ENCODE measurements around the gene CYTIP.

CYTIP gene

DNA sequence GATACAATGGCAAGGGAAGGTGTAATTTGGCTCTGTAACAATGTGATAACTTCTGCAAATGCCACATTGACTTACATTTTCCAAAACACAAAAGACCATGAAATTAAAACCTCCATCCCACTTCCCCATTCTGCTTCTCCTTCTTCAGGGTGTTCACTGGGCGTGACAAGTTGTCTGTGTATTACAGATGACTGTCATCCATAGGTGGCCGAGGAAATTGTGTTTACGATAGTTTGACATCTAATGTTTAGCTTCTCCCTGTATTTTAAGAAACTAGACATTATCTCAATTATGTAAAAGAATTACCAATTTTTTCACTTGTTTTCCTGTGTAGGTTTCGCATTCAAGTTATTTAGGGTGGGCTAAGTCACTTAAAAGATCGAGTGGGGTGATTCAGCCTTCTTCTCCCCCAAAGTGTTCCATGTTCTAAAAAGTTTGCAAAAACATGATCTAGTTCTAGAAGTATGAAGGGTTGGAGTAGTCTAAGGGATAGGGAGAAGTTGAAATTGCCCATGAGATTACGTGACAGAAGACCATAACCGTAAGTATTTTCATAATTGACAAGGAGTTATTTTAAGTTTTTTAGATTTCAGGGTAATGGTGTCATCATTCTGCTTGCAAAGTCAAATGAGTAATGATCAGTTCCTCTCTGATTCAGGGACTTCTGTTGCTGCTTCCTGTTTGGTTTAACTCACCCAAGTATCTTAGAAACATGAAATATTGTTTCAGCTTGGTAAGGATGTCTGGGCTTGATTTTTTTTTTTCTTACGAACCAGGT is 25.2 kb upstream of the CYTIP start:
- Histone ChIP-seq H3K4me2 (ENCODE audit: low read length) (peak overlapping the region; percentile 70), H2AFZ (ENCODE audit: low read length) (no peak overlapping the region), H3K4me3 (ENCODE audit: low read depth, low read length, poor library complexity, severe bottlenecking) (peak overlapping the region; percentile 44), H3K27ac (ENCODE audit: low read depth, low read length, poor library complexity, severe bottlenecking) (peak overlapping the region; percentile 96), H3K9me2 (ENCODE audit: low read depth, low read length) (no peaks in the 10 kb centered on the region), H3K36me3 (ENCODE audit: insufficient read depth, low read length) (no peaks in the 10 kb centered on the region), H3K79me2 (ENCODE audit: insufficient read depth, low read length) (no peaks in the 10 kb centered on the region), H3K27me3 (ENCODE audit: insufficient read depth, low read length) (no peaks in the 10 kb centered on the region), H3K9me3 (ENCODE audit: low read length) (no peaks in the 10 kb centered on the region), H4K20me1 (ENCODE audit: insufficient read depth, low read length) (no peaks in the 10 kb centered on the region), H3F3A (ENCODE audit: insufficient read depth, low read length) (no peaks in the 10 kb centered on the region), H3K9ac (ENCODE audit: low read length) (peak overlapping the region; percentile 49), H3K4me1 (ENCODE audit: insufficient read depth, low read length, severe bottlenecking) (peaks cover 80% of the 10 kb centered on the region)
- TF ChIP-seq, protein P1, sequence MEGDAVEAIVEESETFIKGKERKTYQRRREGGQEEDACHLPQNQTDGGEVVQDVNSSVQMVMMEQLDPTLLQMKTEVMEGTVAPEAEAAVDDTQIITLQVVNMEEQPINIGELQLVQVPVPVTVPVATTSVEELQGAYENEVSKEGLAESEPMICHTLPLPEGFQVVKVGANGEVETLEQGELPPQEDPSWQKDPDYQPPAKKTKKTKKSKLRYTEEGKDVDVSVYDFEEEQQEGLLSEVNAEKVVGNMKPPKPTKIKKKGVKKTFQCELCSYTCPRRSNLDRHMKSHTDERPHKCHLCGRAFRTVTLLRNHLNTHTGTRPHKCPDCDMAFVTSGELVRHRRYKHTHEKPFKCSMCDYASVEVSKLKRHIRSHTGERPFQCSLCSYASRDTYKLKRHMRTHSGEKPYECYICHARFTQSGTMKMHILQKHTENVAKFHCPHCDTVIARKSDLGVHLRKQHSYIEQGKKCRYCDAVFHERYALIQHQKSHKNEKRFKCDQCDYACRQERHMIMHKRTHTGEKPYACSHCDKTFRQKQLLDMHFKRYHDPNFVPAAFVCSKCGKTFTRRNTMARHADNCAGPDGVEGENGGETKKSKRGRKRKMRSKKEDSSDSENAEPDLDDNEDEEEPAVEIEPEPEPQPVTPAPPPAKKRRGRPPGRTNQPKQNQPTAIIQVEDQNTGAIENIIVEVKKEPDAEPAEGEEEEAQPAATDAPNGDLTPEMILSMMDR (IDR thresholded peaks at IDR 0.05; ENCODE audit: low read length), result no peak
- TF ChIP-seq EZH2 (IDR thresholded peaks at IDR 0.05; ENCODE audit: borderline replicate concordance, low read length), result no peak

DNA sequence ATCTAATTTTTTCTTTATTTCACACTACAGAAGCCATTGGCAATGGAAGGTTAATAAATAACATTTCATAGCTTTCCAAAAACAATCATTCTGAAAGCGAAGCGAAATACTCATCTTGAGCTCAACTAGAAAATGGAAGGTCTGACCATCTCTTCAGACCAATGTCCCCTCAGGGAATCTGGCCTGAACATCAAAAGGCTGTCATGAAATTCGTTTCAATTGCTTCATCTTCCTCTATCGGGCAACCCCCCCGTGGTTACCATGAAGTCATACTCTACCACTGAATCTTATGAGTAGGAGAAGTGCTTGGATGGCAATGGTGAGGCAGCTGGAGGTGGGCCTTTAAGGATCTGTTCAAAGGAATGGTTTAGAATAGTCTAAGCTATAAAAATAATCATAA is 22.9 kb upstream of the CYTIP start:
- Histone ChIP-seq H3K4me1 (ENCODE audit: insufficient read depth, low read length, severe bottlenecking) (peaks cover 60% of the 10 kb centered on the region), H3K9me3 (ENCODE audit: low read length) (no peaks in the 10 kb centered on the region), H3K4me2 (ENCODE audit: low read length) (no peak overlapping the region), H3K27ac (ENCODE audit: low read depth, low read length, poor library complexity, severe bottlenecking) (peak overlapping the region; percentile 96), H3K27me3 (ENCODE audit: insufficient read depth, low read length) (no peaks in the 10 kb centered on the region), H2AFZ (ENCODE audit: low read length) (no peak overlapping the region), H3K9ac (ENCODE audit: low read length) (no peak overlapping the region), H3F3A (ENCODE audit: insufficient read depth, low read length) (no peaks in the 10 kb centered on the region), H3K9me2 (ENCODE audit: low read depth, low read length) (no peaks in the 10 kb centered on the region), H4K20me1 (ENCODE audit: insufficient read depth, low read length) (no peaks in the 10 kb centered on the region), H3K4me3 (ENCODE audit: low read depth, low read length, poor library complexity, severe bottlenecking) (no peak overlapping the region), H3K36me3 (ENCODE audit: insufficient read depth, low read length) (no peaks in the 10 kb centered on the region), H3K79me2 (ENCODE audit: insufficient read depth, low read length) (no peaks in the 10 kb centered on the region)
- TF ChIP-seq, protein P1 (IDR thresholded peaks at IDR 0.05; ENCODE audit: low read length), result no peak
- TF ChIP-seq EZH2 (IDR thresholded peaks at IDR 0.05; ENCODE audit: borderline replicate concordance, low read length), result no peak

DNA sequence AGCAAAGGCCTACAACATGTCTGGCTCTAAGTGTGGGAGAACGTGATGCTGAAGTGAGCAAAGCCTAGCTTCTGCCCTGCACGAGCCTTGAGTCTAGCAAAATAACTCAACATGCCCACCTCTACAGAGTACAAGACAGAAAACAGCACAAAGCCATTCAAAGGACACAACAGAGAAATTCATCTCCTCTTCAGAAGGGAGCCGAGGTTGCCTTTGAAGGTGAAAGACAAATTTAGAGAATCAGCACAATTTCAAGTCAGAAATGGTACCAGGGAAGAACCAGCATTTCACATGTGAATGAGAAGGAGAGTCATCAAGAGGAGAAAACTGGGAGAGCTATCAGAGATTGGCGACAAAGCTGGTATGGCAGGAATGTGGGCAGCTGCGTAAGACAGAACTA is 21.7 kb upstream of the CYTIP start:
- H3K9me2 ChIP-seq (ENCODE audit: low read depth, low read length), result no peaks in the 10 kb centered on the region
- H3K9ac ChIP-seq (ENCODE audit: low read length), result no peak overlapping the region
- H3K27me3 ChIP-seq (ENCODE audit: insufficient read depth, low read length), result no peaks in the 10 kb centered on the region
- H3K79me2 ChIP-seq (ENCODE audit: insufficient read depth, low read length), result no peaks in the 10 kb centered on the region
- H3K4me3 ChIP-seq (ENCODE audit: low read depth, low read length, poor library complexity, severe bottlenecking), result no peak overlapping the region
- no peaks in the 10 kb centered on the region for H4K20me1 ChIP-seq (ENCODE audit: insufficient read depth, low read length)
- H2AFZ ChIP-seq (ENCODE audit: low read length), result no peak overlapping the region
- H3K36me3 ChIP-seq (ENCODE audit: insufficient read depth, low read length), result no peaks in the 10 kb centered on the region
- H3K9me3 ChIP-seq (ENCODE audit: low read length), result no peaks in the 10 kb centered on the region
- H3K4me2 ChIP-seq (ENCODE audit: low read length), result no peak overlapping the region
- no peak overlapping the region for H3K27ac ChIP-seq (ENCODE audit: low read depth, low read length, poor library complexity, severe bottlenecking)
- H3K4me1 ChIP-seq (ENCODE audit: insufficient read depth, low read length, severe bottlenecking), result peaks cover 48% of the 10 kb centered on the region
- H3F3A ChIP-seq (ENCODE audit: insufficient read depth, low read length), result no peaks in the 10 kb centered on the region
- TF ChIP-seq EZH2 (IDR thresholded peaks at IDR 0.05; ENCODE audit: borderline replicate concordance, low read length), result no peak
- TF ChIP-seq, protein P1 (IDR thresholded peaks at IDR 0.05; ENCODE audit: low read length), result no peak
